AG04449 (cell line): ENCODE results near the gene COTL1.

Experiments used
- CTCF ChIA-PET: fragments of 350-600 bp; formaldehyde crosslinking; extraction: SDS; loops from one replicate; lab custom pipeline; 2021; ENCODE audit warnings: antibody characterized with exemption; lab: Yijun Ruan, JAX
- POLR2A ChIA-PET: fragments of 400-600, 350-600 bp; formaldehyde crosslinking; extraction: SDS; loops from one replicate; lab custom pipeline; 2020; ENCODE audit warnings: antibody characterized with exemption, inconsistent platforms; lab: Yijun Ruan, JAX
- DNase-seq: peaks from one replicate; pipeline ENCODE4 v3.0.0-alpha.2; 2010; ENCODE audit warnings: low read depth, low spot score
- H3K4me3 ChIP-seq: 2 replicates; pipeline ENCODE4 v1.5.1; 2011; ENCODE audit warnings: low read depth, mild to moderate bottlenecking, control low read depth, low read length
- TF ChIP-seq, protein P1 (sequence below): IDR thresholded peaks from one replicate; pipeline ENCODE4 v1.5.1; 2011; ENCODE audit warnings: mild to moderate bottlenecking, moderate library complexity, low read length, control low read depth, inconsistent platforms; ENCODE audit not compliant: insufficient read depth; ENCODE audit errors: missing control alignments

COTL1 gene

DNA sequence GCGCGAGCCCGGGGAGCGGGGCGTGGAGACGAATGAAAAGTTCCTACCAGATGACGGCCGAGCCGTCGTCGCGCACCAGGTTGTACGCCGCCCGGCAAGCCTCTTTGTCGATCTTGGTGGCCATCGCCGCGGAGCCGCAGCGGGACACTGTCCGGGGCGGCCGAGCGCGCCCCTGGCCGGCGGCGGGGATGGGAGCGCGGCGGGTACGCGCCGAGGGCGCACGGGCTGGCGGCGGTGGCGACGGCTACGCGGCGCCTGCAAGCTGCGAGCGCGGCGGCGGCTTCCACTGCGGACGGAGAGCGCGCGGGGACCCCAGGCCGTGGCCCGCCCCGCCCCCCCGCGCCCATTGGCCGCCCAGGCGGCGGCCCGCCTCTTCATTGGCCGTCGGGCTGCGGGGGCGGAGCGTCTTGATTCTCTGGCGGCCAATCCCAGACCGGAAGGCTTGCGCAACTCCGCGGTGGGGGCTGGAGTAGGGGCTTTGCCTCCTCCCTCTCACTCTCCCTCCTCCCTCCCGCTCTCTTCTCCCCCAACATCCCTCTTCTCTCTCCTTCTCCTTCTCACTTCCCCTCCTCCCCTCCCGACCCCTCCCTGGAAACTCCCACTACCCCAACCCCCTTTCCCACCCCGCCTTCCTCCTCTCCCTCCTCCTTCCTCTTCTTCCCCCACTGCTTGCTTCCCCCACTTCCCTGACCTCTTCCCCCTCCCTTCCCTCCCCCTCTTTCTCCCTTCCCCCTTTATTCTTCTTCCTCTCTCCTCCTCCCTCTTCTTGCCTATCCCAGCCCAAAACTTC is at the start of gene COTL1:
TSS of gene COTL1 (minus strand) at position 288 of the 790 bp plus-strand sequence. CDS start at position 124, 164 bp downstream.
- POLR2A ChIA-PET: interaction anchor here (0.6 to 6.2 kb wide), 11 partner anchors 13 to 113 kb away, joined by 3 to 61 read pairs (median 4); no protein-coding TSS in a partner anchor

DNA sequence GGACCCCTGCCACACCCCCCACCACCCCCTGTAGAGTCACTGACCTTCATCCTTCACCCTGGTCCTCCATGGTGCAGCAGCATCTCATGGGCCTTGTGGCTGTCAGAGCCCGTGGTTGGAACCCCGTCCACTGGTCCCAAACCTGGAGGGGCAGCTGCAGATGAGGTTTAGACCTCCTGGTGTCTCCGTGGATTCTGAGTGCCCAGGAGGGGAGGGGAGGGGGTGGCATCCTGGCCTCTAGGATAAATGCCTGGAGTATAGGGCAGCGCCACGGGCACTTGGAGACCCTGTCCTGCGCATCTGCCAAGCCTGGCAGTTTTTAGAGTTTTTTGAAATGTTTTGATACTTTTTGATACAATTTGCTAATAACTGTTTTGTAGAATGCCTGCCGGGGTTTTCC is 48.0 kb upstream of the COTL1 start:
- ChIA-PET CTCF (interaction anchor here (0.9 to 23.7 kb wide), 6 partner anchors 6 to 155 kb away, joined by 3 to 665 read pairs (median 16); no protein-coding TSS in a partner anchor), POLR2A (no interaction called here)
- H3K4me3 ChIP-seq: no peak overlapping the region
- TF ChIP-seq, protein P1, sequence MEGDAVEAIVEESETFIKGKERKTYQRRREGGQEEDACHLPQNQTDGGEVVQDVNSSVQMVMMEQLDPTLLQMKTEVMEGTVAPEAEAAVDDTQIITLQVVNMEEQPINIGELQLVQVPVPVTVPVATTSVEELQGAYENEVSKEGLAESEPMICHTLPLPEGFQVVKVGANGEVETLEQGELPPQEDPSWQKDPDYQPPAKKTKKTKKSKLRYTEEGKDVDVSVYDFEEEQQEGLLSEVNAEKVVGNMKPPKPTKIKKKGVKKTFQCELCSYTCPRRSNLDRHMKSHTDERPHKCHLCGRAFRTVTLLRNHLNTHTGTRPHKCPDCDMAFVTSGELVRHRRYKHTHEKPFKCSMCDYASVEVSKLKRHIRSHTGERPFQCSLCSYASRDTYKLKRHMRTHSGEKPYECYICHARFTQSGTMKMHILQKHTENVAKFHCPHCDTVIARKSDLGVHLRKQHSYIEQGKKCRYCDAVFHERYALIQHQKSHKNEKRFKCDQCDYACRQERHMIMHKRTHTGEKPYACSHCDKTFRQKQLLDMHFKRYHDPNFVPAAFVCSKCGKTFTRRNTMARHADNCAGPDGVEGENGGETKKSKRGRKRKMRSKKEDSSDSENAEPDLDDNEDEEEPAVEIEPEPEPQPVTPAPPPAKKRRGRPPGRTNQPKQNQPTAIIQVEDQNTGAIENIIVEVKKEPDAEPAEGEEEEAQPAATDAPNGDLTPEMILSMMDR: no peak
- DNase-seq: no peak

More for the DNA sequence above, at the start of gene COTL1:
- CTCF ChIA-PET: interaction anchor here (2.0 to 18.6 kb wide), 5 partner anchors 13 to 110 kb away, joined by 5 to 446 read pairs (median 12); partner anchors contain the start of gene MEAK7
- TF ChIP-seq, protein P1: no peak
- H3K4me3 ChIP-seq: peak within 1 kb of the TSS; percentile 65
- peak; percentile 90 for DNase-seq

GRCh38 chr16:84665359-84665758 is 47.5 kb upstream of the COTL1 start:
- ChIA-PET CTCF (interaction anchor here (0.9 to 23.7 kb wide), 6 partner anchors 7 to 88 kb away, joined by 3 to 665 read pairs (median 16); no protein-coding TSS in a partner anchor), POLR2A (no interaction called here)
- DNase-seq: no peak
- no peak overlapping the region for H3K4me3 ChIP-seq
- TF ChIP-seq, protein P1: no peak

DNA sequence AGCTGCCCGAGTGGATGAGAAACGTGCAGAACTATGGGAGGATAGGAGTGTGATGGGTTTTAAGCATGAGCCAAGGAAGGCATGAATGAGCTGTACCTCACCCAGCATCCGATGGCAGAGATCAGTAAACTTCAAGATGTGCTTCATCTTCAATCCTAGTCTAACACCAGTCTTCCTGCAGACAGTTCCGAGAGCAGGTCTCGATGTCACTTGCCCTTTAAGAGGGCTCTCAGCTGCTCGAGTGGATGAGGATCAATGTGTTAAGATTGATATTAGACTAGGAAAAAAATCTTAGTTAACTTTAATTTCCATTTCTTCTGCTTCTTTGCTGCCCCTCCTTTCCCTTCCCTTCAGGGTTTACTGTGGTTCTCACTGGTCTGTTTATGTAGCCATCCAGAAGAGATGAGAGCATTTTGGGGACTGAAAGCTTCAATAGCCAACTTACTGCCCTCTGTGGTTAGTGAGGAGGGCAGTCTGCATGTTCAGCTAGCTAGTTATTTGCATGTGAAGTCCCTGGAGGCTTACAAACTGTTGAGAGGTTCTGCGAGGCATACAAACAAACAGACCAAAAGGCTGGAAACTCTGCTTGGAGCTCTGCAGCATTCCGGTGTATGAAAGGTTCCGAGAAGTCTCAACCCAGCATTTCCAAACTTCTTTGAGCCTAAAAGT is 45.7 kb upstream of the COTL1 start:
- ChIA-PET CTCF (interaction anchor here (0.6 to 23.7 kb wide), 9 partner anchors 8 to 307 kb away, joined by 3 to 665 read pairs (median 4); partner anchors contain the start of gene KLHL36), POLR2A (no interaction called here)
- DNase-seq: no peak
- TF ChIP-seq, protein P1: no peak
- H3K4me3 ChIP-seq: no peak overlapping the region

DNA sequence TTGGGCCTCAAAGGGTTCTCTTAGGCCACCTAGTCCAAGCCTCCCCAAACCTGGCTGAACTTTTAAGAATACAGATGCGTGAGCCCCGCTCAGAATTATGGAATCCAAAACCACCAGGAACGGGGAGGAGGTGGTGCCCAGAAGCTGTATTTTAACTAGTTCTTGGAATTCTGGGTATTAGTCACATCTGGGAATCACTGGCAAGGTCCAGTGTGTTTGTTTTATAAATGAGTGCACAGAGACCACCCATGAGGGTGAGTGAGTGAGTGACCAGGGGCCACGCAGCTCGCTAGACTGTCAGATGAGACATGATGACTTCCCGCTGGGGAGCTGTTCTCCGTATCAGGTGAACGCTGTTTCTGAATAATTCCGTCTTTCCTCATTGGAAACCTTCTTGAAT is 44.6 kb upstream of the COTL1 start:
- DNase-seq: no peak
- H3K4me3 ChIP-seq: no peak overlapping the region
- ChIA-PET CTCF (interaction anchor here (1.0 to 23.7 kb wide), 7 partner anchors 10 to 308 kb away, joined by 3 to 665 read pairs (median 8); partner anchors contain the start of gene KLHL36), POLR2A (no interaction called here)
- TF ChIP-seq, protein P1: no peak
